Mesodermal cell (in vitro differentiated cells): ENCODE data around the gene CCRL2.

Source experiments
- H3K27ac ChIP-seq: 2 replicates; pipeline ENCODE4 v1.7.0; 2013; ENCODE audit warnings: mild to moderate bottlenecking, low read depth, low read length, moderate library complexity; ENCODE audit not compliant: severe bottlenecking
- H3K36me3 ChIP-seq: 2 replicates; pipeline ENCODE4 v1.7.1; 2013; ENCODE audit warnings: mild to moderate bottlenecking, low read length, moderate library complexity; ENCODE audit not compliant: control insufficient read depth, insufficient read depth
- H3K4me1 ChIP-seq: one replicate; pipeline ENCODE4 v1.7.1; 2013; ENCODE audit warnings: mild to moderate bottlenecking, low read length; ENCODE audit not compliant: insufficient read depth, control insufficient read depth, poor library complexity, severe bottlenecking
- H3K4me3 ChIP-seq: 2 replicates; pipeline ENCODE4 v1.7.0; 2013; ENCODE audit warnings: low read length, control low read depth, mild to moderate bottlenecking; ENCODE audit not compliant: insufficient read depth, poor library complexity, severe bottlenecking; ENCODE audit errors: extremely low read depth
- H3K9me3 ChIP-seq: 2 replicates; pipeline ENCODE4 v1.7.1; 2013; ENCODE audit warnings: mild to moderate bottlenecking, low read length, moderate library complexity; ENCODE audit not compliant: control insufficient read depth
- WGBS, 2 experiments: methylation state at CpG; one replicate each; pipeline ENCODE4 v1.1.5; 2013; ENCODE audit warnings: missing lambda C conversion rate in 2 of 2; ENCODE audit not compliant: insufficient coverage in 2 of 2; 5-methylcytosine and 5-hydroxymethylcytosine counted together

CCRL2 gene

DNA sequence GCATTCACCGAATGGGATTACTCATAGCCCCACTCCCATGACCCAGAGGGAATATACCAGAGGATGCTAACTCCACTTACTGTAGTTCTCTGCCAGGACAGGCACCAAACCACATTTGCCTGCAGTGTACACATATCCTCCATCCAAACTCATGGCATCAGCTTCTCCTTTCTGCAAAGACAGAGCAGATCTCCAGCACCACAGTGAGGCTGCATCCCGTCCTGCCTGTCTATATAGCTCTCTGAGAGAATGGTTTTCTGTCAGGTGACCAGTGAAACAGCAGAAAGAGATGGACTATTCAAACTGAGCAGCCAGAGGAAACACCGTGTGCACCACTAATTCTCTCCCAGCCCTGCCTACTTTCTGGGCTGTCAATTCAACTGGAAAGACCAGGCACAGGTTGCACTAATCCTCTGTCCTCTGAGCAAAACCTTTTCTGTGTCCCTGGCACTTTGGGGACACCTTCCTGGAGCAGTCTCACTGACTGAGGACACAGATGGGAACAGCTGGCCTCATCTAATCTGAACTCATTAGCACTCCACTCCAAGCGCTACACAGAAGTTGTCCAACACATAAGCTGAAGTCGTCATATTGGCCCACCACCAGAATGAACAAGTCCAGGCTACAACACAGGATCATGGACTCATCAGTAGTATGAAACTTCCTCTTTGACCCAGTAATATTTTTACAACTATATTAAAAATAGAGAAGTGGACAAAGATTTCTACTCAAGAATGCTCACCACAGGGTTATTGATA, 40.3 kb downstream of the CCRL2 start:
- 88 to 92% methylated on average over 3 to 5 of the region's 5 CpGs for WGBS, 2 experiments
- Histone ChIP-seq H3K4me3 (no peak overlapping the region), H3K9me3 (no peaks in the 10 kb centered on the region), H3K4me1 (no peaks in the 10 kb centered on the region), H3K36me3 (no peaks in the 10 kb centered on the region), H3K27ac (no peak overlapping the region)

- Histone ChIP-seq H3K27ac (no peak overlapping the region), H3K36me3 (no peaks in the 10 kb centered on the region), H3K4me1 (no peaks in the 10 kb centered on the region), H3K4me3 (no peak overlapping the region), H3K9me3 (no peaks in the 10 kb centered on the region)
- 95 to 96% methylated on average over 13 to 17 of the region's 17 CpGs for WGBS, 2 experiments
These were observed 41.7 kb downstream of the CCRL2 start for GRCh38 chr3:46448721-46449120.

GRCh38 chr3:46449755-46450552, 42.9 kb downstream of the CCRL2 start:
- H3K27ac ChIP-seq, result no peak overlapping the region
- no peaks in the 10 kb centered on the region for H3K4me1 ChIP-seq
- whole genome bisulfite sequencing, 2 experiments, result 75 to 84% methylated on average over 9 to 12 of the region's 14 CpGs
- H3K4me3 ChIP-seq, result no peak overlapping the region
- no peaks in the 10 kb centered on the region for H3K9me3 ChIP-seq
- no peaks in the 10 kb centered on the region for H3K36me3 ChIP-seq

- H3K4me3 ChIP-seq, result no peak overlapping the region
- WGBS, 2 experiments, result 92 to 93% methylated on average over 2 of the region's 7 CpGs
- H3K27ac ChIP-seq, result no peak overlapping the region
- no peaks in the 10 kb centered on the region for H3K36me3 ChIP-seq
- no peaks in the 10 kb centered on the region for H3K4me1 ChIP-seq
- no peaks in the 10 kb centered on the region for H3K9me3 ChIP-seq
These were observed 46.6 kb downstream of the CCRL2 start for GRCh38 chr3:46453526-46454208.

DNA sequence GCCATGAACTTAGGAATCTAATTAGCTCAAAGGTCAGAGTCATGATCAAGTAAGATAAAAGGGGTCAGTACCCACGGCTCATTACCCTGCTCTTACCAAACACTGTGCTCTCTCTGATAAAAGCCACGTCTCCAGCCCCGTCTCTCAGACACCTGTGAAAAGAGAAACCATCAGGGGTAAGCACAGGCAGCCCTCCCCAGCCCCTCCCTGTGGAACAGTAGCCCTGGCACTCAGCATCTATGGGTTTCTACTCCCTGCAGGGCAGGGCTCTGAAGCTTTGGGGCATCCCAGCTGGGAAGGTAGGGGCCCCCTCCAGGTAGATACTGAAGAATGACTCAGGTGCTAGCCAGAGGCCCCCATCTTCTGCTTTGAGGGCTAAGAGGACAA, 47.1 kb downstream of the CCRL2 start:
- no peaks in the 10 kb centered on the region for H3K9me3 ChIP-seq
- no peak overlapping the region for H3K27ac ChIP-seq
- H3K36me3 ChIP-seq, result no peaks in the 10 kb centered on the region
- no peaks in the 10 kb centered on the region for H3K4me1 ChIP-seq
- no peak overlapping the region for H3K4me3 ChIP-seq
- WGBS, 2 experiments, result 81 to 90% methylated on average over 3 of the region's 3 CpGs

GRCh38 chr3:46454606-46455005, 47.5 kb downstream of the CCRL2 start:
- WGBS, 2 experiments, result 90 to 93% methylated on average over 5 to 7 of the region's 7 CpGs
- Histone ChIP-seq H3K36me3 (no peaks in the 10 kb centered on the region), H3K27ac (no peak overlapping the region), H3K9me3 (no peaks in the 10 kb centered on the region), H3K4me3 (no peak overlapping the region), H3K4me1 (no peaks in the 10 kb centered on the region)

- no peaks in the 10 kb centered on the region for H3K36me3 ChIP-seq
- WGBS, 2 experiments, result 89 to 95% methylated on average over 18 to 19 of the region's 21 CpGs
- H3K4me3 ChIP-seq, result no peak overlapping the region
- H3K27ac ChIP-seq, result no peak overlapping the region
- no peaks in the 10 kb centered on the region for H3K9me3 ChIP-seq
- no peaks in the 10 kb centered on the region for H3K4me1 ChIP-seq
These were observed 48.4 kb downstream of the CCRL2 start for GRCh38 chr3:46455231-46456115.

DNA sequence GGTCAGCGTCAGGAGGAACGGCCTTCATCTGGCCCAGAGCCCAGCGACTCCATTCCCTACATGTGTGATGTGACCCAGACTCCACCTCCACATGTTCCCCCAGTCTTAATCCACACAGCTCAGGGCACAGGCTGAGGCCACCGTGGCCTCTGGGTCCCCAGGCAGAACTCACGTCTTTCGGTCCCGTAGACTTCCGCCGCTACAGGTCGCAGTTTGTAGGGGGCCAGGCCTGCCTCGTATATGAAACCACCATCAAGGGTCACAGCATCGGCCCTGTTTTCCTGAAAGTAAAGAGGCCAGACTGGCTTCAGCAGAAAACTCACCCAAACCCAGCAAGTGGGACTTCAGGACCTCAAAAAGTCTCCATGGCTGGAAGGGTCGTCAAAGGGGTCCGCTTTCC, 49.1 kb downstream of the CCRL2 start:
- Histone ChIP-seq H3K36me3 (no peaks in the 10 kb centered on the region), H3K4me3 (no peak overlapping the region), H3K27ac (no peak overlapping the region), H3K4me1 (no peaks in the 10 kb centered on the region), H3K9me3 (no peaks in the 10 kb centered on the region)
- 92 to 94% methylated on average over 13 to 14 of the region's 14 CpGs for WGBS, 2 experiments
